ENCODE measurements around the gene FXYD2.

DNA sequence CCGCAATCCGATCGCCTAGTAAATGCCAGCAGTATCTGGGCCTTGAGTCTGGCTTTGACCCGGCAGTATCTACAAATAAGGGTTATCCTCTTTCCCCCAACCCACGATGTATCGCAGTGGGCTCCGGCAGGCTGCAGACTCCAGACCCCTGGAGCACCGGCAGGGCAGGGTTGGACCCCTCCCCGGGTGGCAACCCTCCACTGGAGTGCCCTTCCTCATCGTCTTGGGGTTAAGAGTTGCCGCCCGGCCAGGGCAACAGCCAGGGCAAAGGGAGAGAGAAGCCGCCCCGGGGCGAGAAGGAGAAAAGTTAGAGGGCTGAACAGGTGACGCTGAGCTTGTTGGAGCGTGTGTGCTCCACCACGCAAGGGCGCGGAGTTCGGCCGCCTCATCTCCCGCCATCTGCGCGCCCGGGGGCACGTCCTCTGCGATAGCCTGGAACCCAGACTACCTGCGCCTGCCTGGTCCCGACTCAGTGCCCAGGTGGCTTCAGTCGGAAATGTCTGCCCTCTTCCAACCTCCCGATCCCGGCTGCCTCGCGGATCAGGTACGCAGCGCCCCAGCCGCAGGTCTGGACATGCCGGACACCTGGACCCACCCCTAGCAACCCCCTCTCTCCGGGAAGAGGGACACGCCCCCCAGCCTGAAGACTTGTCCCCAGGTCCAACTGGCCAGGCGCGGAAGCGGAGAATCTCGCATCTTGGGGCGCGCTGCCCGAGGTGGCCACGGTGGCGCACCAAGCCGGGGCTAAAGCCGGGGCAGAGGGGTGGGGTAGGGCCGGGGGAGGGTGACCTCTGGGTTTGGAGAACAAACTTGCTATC is 28.7 kb downstream of the FXYD2 start:
- TF ChIP-seq CEBPB (IDR thresholded peaks at IDR 0.05; ENCODE audit: low read depth, low read length) (no peak), CHD1 (IDR thresholded peaks at IDR 0.05; ENCODE audit: low read depth, low read length) (no peak), POLR2A (IDR thresholded peaks at IDR 0.05; ENCODE audit: low read depth, low read length) (no peak), MXI1 (IDR thresholded peaks at IDR 0.05; ENCODE audit: borderline replicate concordance, low read depth, low read length) (no peak), SMC3 (IDR thresholded peaks at IDR 0.05; ENCODE audit: low read depth, low read length) (no peak), MAZ (IDR thresholded peaks at IDR 0.05; ENCODE audit: borderline replicate concordance, low read depth, low read length) (no peak), RCOR1 (IDR thresholded peaks at IDR 0.05; ENCODE audit: insufficient replicate concordance, low read length) (no peak), RFX5 (IDR thresholded peaks at IDR 0.05; ENCODE audit: low read depth, low read length) (no peak), BHLHE40 (IDR thresholded peaks at IDR 0.05; ENCODE audit: low read depth, low read length) (no peak), RAD21 (IDR thresholded peaks at IDR 0.05; ENCODE audit: low read length) (no peak)
- TF ChIP-seq, protein P1, sequence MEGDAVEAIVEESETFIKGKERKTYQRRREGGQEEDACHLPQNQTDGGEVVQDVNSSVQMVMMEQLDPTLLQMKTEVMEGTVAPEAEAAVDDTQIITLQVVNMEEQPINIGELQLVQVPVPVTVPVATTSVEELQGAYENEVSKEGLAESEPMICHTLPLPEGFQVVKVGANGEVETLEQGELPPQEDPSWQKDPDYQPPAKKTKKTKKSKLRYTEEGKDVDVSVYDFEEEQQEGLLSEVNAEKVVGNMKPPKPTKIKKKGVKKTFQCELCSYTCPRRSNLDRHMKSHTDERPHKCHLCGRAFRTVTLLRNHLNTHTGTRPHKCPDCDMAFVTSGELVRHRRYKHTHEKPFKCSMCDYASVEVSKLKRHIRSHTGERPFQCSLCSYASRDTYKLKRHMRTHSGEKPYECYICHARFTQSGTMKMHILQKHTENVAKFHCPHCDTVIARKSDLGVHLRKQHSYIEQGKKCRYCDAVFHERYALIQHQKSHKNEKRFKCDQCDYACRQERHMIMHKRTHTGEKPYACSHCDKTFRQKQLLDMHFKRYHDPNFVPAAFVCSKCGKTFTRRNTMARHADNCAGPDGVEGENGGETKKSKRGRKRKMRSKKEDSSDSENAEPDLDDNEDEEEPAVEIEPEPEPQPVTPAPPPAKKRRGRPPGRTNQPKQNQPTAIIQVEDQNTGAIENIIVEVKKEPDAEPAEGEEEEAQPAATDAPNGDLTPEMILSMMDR (conservative IDR thresholded peaks at IDR 0.05; ENCODE audit: low read depth, low read length), result no peak
- TF ChIP-seq, protein P2, sequence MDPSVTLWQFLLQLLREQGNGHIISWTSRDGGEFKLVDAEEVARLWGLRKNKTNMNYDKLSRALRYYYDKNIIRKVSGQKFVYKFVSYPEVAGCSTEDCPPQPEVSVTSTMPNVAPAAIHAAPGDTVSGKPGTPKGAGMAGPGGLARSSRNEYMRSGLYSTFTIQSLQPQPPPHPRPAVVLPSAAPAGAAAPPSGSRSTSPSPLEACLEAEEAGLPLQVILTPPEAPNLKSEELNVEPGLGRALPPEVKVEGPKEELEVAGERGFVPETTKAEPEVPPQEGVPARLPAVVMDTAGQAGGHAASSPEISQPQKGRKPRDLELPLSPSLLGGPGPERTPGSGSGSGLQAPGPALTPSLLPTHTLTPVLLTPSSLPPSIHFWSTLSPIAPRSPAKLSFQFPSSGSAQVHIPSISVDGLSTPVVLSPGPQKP (IDR thresholded peaks at IDR 0.05; ENCODE audit: borderline replicate concordance, low read depth, low read length), result no peak
- TF ChIP-seq, protein P3, sequence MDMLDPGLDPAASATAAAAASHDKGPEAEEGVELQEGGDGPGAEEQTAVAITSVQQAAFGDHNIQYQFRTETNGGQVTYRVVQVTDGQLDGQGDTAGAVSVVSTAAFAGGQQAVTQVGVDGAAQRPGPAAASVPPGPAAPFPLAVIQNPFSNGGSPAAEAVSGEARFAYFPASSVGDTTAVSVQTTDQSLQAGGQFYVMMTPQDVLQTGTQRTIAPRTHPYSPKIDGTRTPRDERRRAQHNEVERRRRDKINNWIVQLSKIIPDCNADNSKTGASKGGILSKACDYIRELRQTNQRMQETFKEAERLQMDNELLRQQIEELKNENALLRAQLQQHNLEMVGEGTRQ (IDR thresholded peaks at IDR 0.05; ENCODE audit: low read depth, low read length), result no peak

Measured in IMR-90 (cell line).